AG04449 (cell line): ENCODE data around the gene ROM1.
"Not testable (repeated sequence)": the region's sequence is repeated elsewhere in the genome, so short reads cannot be mapped to it uniquely, and the experiment has no call there.

Experiments
- CTCF ChIA-PET: fragments of 350-600 bp; formaldehyde crosslinking; extraction: SDS; loops from one replicate; lab custom pipeline; 2021; ENCODE audit warnings: antibody characterized with exemption; lab: Yijun Ruan, JAX
- POLR2A ChIA-PET: fragments of 400-600, 350-600 bp; formaldehyde crosslinking; extraction: SDS; loops from one replicate; lab custom pipeline; 2020; ENCODE audit warnings: antibody characterized with exemption, inconsistent platforms; lab: Yijun Ruan, JAX
- DNase-seq: peaks from one replicate; pipeline ENCODE4 v3.0.0-alpha.2; 2010; ENCODE audit warnings: low read depth, low spot score
- H3K4me3 ChIP-seq: 2 replicates; pipeline ENCODE4 v1.5.1; 2011; ENCODE audit warnings: low read depth, mild to moderate bottlenecking, control low read depth, low read length
- TF ChIP-seq, protein P1 (sequence below): IDR thresholded peaks from one replicate; pipeline ENCODE4 v1.5.1; 2011; ENCODE audit warnings: mild to moderate bottlenecking, moderate library complexity, low read length, control low read depth, inconsistent platforms; ENCODE audit not compliant: insufficient read depth; ENCODE audit errors: missing control alignments

The ROM1 gene

DNA sequence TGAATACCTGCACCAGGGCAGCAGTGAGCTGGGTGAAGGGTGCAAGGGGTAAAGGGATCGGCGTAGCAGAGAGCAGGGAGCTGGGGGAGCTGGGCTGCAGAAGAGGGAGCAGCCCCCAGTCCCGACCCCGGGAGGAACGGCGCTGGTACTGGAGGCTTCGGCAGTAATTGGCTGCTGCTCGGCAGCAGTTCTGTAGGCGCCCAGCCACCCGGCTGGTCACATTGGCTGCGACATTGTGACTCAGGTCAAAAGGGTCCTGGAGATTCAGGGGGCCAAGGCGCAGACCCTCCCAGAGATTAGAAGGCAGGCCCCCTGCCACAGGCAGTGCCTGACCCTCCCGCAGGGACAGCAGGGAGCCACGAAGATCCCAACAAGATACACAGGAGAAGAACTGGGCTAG lies 37.2 kb upstream of the ROM1 start:
- no peak for DNase-seq
- CTCF ChIA-PET: interaction anchor here (1.3 to 1.5 kb wide), 2 partner anchors 9 to 33 kb away, joined by 5 to 6 read pairs; no protein-coding TSS in a partner anchor
- H3K4me3 ChIP-seq: peak overlapping the region; percentile 81
- TF ChIP-seq, protein P1, sequence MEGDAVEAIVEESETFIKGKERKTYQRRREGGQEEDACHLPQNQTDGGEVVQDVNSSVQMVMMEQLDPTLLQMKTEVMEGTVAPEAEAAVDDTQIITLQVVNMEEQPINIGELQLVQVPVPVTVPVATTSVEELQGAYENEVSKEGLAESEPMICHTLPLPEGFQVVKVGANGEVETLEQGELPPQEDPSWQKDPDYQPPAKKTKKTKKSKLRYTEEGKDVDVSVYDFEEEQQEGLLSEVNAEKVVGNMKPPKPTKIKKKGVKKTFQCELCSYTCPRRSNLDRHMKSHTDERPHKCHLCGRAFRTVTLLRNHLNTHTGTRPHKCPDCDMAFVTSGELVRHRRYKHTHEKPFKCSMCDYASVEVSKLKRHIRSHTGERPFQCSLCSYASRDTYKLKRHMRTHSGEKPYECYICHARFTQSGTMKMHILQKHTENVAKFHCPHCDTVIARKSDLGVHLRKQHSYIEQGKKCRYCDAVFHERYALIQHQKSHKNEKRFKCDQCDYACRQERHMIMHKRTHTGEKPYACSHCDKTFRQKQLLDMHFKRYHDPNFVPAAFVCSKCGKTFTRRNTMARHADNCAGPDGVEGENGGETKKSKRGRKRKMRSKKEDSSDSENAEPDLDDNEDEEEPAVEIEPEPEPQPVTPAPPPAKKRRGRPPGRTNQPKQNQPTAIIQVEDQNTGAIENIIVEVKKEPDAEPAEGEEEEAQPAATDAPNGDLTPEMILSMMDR: no peak
- POLR2A ChIA-PET: interaction anchor here (2.3 kb wide), 1 partner anchor 90 kb away, joined by 16 read pairs; the partner anchor contains the start of genes C11orf98 and CSKMT

DNA sequence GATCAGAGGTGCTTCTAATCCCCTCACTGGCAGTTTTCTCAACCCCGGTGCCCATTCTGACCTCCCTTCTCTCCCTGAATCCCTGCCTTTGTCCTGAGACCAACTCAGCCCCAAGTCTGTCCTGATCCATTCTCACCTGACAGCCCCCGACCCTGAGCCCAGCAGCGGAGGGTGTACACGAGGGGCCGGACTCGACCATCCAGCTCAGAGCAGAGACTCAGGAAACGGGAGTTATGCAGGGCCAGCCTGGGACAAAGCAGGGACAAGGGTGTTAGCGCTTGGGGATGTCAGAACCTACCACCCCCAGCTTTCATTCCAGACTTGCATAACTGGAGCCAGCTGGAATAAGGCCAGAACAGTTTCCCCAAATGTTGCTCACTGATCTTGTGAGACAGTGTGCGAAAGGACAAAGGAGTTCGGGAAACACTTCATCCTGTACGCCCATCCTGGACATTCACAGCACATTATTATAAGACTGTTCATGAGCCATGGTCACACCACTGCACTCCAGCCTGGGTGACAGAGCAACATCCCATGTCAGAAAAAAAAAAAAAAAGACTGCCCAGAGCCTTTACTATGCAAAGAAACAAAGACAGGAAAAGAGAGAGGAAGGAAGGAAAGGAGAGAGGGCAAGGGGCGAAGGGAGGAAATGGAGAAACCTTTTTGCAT lies 35.9 kb upstream of the ROM1 start:
- ChIA-PET CTCF (interaction anchor here (1.0 to 1.6 kb wide), 3 partner anchors 16 to 183 kb away, joined by 3 to 8 read pairs (median 7); no protein-coding TSS in a partner anchor), POLR2A (interaction anchor here (1.0 kb wide), 1 partner anchor 14 kb away, joined by 7 read pairs; the partner anchor contains the start of gene TUT1)
- TF ChIP-seq, protein P1: no peak
- no peak overlapping the region for H3K4me3 ChIP-seq
- no peak for DNase-seq

DNA sequence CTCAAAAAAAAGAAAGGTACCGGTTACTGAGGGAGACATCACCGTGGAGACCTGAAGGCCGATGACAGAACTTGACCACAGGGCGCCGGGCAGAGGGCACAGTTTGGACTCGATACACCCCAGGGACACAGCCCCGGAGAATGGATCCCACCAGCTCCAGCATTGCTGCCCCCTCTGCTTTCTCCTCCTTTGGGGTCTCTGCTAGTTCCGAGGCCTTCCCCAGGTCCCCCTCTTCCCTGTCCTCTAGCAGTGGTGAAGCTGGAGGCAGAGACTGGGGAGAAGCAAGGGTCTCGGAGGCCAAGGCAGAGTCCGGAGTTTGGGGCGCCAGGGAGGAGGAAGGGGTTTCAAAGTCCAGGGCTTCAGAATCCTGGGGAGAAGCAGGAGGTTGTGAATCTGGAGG lies 34.5 kb upstream of the ROM1 start:
- no peak overlapping the region for H3K4me3 ChIP-seq
- POLR2A ChIA-PET: interaction anchor here (0.7 to 3.0 kb wide), 2 partner anchors 13 to 178 kb away, joined by 3 to 16 read pairs; partner anchors contain the start of gene TUT1
- DNase-seq: no peak
- CTCF ChIA-PET: interaction anchor here (0.8 to 1.2 kb wide), 3 partner anchors 14 to 35 kb away, joined by 3 to 4 read pairs (median 4); no protein-coding TSS in a partner anchor
- TF ChIP-seq, protein P1: no peak

DNA sequence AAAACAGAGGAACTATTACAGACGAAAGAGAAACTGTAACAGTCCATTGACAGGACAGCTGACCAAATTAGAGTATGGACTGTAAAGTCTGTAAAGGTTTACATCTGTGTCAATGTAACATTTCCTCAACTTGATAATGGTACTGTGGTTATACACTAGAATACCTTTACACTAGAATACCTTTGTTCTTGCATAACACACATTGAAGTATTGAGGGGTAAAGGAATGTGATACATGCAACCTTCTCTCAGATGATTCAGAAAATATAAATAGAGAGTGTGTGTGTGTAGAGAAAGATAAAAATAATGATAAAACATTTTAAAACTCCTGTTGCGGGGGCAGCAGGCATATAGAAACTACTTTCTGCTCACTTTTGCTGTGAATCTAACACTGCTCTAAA lies 33.8 kb upstream of the ROM1 start:
- ChIA-PET CTCF (interaction anchor here (1.0 to 1.2 kb wide), 2 partner anchors 14 to 35 kb away, joined by 3 to 4 read pairs; no protein-coding TSS in a partner anchor), POLR2A (interaction anchor here (3.0 kb wide), 1 partner anchor 13 kb away, joined by 16 read pairs; the partner anchor contains the start of gene TUT1)
- TF ChIP-seq, protein P1: no peak
- DNase-seq: no peak
- H3K4me3 ChIP-seq: no peak overlapping the region

DNA sequence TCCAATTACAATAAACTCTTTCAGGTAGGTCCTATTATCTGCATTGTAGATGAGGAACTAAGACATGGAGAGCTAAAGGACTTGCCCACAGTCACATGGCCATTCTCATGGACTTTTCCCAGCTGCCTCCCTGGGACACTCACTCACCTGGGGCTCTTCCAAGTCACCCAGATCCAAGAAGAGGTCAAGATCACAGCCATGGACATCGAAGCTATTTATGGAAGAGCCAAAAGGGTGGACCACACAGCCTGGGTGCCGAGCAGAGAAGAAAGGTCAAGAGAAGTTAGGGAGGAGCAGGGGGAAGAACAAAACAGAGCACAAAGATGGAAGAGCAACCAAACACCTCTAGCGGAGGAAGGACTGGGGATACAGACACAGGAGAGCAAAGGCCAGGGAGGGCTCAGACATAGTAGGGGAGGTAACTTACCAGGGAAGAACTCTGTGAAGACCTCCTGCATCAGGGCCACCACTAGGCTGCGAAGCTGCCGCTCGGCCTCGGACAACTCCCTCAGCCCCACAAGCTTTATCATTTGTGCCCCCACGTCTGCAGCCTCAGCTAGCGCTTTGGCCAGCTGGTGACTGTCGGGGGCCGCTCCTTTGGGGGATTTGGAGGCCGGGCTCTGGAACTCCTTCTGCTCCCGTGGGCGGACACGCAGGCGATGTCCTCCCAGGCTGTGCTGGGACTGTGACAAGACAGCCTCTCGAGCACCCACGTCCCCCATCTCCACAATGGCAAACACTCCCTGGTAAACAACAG lies 31.9 kb upstream of the ROM1 start:
- CTCF ChIA-PET: interaction anchor here (1.3 to 2.4 kb wide), 3 partner anchors 10 to 157 kb away, joined by 4 to 8 read pairs (median 5); partner anchors contain the start of gene TUT1
- H3K4me3 ChIP-seq: no peak overlapping the region
- TF ChIP-seq, protein P1: no peak
- POLR2A ChIA-PET: interaction anchor here (1.1 to 3.0 kb wide), 2 partner anchors 11 to 21 kb away, joined by 3 to 16 read pairs; partner anchors contain the start of genes MTA2 and TUT1
- DNase-seq: no peak

DNA sequence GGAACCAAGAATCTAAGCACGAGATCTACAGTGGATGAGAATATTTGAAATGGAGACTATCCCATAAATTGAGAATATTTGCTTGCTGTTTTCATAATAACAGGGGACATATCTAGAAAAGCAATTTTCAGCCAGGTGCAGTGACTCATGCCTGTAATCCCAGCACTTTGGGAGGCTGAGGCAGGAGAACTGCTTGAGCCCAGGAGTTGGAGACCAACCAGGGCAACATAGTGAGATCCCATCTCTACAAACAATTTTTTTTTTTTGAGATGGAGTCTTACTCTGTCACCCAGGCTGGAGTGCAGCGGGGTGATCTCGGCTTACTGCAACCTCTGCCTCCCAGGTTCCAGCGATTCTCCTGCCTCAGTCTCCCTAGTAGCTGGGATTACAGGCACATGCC lies 31.3 kb upstream of the ROM1 start:
- not testable (repeated sequence) for H3K4me3 ChIP-seq, DNase-seq
- ChIA-PET POLR2A (interaction anchor here (1.1 to 1.6 kb wide), 2 partner anchors 8 to 20 kb away, joined by 3 to 4 read pairs; partner anchors contain the start of genes EEF1G and MTA2), CTCF (interaction anchor here (1.3 to 2.4 kb wide), 2 partner anchors 10 to 13 kb away, joined by 4 to 8 read pairs; partner anchors contain the start of gene TUT1)

DNA sequence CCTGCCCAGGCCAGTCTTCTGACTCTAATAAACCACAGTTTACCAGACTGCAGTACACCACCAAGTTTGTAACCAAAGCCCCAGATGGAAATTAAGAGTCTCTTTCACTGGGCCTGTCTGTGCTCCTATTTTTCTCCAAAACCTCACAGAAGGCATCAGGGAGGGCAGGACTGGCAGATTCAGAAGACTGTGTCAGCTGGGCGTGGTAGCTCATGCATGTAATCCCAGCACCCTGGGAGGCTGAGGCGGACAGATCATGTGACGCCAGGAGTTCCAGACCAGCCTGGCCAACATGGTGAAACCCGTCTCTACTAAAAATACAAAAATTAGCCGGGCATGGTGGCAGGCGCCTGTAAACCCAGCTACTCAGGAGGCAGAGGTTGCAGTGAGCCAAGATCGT lies 27.7 kb upstream of the ROM1 start:
- DNase-seq, H3K4me3 ChIP-seq: not testable (repeated sequence)
- ChIA-PET CTCF (interaction anchor here (1.4 to 2.5 kb wide), 2 partner anchors 10 to 191 kb away, joined by 6 to 7 read pairs; no protein-coding TSS in a partner anchor), POLR2A (interaction anchor here (3.1 kb wide), 1 partner anchor 11 kb away, joined by 8 read pairs; the partner anchor contains the start of gene EEF1G)
